ENCODE results near the gene WDR17.

The WDR17 gene

DNA sequence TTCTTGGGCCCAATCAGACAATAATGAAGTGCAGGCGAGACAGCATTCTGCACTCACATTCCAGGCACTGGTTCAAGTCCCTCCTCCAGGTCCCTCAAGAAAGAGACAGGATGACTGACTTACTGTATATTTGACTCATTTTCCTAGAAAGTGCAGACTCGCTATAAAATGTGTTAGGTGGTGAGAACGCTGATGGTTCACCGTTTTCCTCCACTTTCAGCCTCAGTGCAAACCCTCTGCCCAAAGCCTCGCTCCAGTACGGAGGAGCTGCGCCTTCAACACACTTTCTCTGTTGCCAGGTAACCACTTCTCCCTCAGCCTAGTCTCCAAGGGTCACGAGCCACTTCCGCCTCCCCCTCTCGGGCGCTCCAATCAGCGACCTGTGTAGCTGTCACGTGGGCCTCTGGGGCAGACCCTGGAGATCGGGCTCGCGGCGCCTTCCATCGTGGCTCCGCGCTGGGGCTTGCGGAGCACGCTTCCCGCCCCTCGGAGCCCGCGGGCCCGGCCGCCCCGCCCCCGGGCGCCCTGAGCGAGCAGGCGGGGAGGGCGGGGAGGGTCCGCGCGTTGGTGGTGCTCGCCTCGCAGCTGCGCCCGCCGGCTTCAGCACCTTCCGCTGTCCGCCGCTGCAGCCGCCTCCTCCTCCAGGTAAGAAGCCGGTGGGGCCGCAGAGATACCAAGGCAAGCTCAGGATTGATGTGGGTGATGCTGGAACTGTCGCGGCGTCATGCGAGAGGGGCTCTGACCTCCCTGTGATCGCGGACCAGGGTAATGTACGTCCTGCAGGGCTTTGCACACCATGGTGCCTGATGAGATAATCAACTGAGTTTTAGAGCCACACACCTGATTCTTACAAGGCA is at the start of gene WDR17:
WDR17 (plus strand) TSS at position 407 of the 857 bp plus-strand sequence. CDS start 45,740 bp downstream, outside the sequence.
- peak; percentile 68 for DNase-seq (ENCODE audit: low read depth)

DNA sequence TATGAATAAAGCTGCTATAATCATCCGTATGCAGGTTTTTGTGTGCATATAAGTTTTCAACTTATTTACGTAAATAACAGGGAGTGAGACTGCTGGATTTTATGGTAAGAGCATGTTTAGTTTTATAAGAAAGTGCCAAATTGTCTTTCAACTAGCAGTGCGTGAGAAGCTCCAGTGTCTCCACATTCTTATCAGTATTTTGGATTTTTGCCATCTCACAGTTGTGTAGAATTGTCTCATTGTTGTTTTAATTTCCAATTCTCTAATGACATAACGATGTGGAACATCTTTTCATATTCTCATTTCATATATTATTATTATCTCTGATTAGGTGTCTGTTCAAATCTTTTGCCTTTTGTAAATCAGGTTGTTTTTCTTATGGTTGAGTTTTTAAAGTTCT is 49.0 kb upstream of the WDR17 start:
- DNase-seq (ENCODE audit: low read depth), result no peak

DNA sequence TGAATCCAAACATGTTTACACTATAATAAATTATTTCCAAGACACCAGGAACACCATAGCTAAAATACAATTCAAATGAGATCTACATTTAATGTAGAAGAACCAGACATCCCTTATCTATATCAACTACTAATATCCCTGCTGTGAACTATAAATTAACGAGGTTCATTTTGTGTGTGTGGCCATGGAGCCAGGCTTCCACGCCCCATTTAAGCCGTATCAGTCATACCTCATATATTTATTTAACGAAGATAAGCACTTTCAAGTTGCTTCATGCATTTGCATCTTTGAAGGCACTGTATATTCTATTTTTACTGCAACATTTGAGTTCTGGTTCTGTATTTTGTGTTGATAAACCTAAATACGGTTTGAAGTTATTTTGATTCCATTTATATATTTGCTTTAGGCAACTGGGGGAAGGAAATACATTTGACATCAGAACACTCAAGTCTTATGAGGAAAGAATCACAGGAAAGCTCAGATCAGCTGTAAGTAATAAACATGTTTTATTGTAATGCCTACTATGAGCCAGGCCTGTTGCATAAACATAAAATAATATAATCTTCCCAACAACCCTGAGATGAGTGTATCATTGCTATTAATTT is 45.1 kb upstream of the WDR17 start:
- DNase-seq (ENCODE audit: low read depth), result no peak

DNA sequence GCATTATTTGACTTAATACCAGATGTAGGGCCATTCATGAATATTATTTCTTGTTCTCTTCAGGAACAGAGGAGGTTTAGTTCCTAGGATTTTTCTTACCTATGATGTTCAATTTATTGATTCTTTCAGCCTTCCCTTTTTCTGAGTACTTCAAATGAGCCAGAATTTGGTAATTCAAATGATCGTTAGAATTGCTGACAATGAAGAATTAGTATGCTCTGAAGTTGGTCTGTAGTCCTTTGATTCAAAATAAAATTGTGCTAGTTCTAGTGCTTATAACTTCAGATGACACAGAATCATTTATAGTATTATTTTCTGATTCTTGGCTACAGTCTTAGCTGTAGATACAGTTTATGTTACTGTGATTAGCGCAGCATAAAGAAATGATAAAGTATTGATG is 35.2 kb upstream of the WDR17 start:
- DNase-seq (ENCODE audit: low read depth), result no peak

DNA sequence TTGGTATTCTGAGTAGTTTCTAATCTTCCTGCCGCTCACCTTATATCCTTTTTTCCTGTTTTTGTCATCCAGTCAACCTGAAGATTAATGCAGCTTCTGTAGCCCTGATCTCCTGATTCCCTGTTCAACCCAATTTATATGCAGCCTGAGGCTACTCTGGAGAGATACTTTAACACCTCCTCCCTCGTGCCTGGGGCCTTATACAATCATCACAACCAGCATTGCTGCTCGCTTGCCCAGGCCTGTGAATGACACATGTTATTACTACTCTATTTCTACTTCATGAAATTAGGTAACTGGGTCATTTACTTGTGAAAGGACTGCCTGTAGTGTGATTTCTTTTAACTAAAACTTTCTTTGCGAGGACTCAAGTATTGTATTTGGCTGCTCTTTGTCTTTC is 33.7 kb upstream of the WDR17 start:
- no peak for DNase-seq (ENCODE audit: low read depth)

DNA sequence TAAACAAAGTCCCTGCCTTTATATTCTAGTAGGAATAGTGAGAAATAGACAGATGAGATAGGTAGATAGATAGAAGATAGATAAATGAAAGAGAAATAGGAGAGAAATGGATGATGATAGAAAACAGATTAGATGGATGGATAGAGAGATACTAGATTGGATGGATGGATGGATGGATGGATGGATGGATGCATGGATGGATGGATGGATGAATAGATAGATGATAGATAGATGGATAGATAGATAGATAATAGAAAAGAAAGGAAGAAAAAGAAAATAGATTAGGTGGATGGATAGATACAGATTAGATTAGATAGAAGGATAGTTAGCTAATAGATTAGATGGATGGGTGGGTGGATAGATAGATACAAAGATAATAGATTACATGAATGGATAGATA is 33.2 kb upstream of the WDR17 start:
- no peak for DNase-seq (ENCODE audit: low read depth)

DNA sequence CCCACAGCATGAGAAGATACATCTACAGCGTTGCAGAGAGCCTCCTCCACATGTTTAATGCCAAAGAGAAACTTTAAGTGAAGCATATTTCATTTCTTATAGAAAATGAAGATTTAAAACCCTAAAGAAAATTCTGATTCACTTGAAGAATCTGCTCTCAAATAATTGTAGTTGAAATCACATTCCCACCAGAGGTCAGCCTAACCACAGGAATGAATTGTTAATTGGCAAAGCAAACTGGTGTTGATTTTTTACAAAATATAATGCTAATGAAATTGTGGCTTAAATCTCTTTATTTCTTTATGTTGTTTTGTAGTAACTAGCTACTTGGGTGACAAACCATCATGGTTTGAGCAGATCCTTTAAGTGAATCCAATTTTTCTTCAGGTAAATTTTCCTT is 31.1 kb upstream of the WDR17 start:
- DNase-seq (ENCODE audit: low read depth), result peak; percentile 52

DNA sequence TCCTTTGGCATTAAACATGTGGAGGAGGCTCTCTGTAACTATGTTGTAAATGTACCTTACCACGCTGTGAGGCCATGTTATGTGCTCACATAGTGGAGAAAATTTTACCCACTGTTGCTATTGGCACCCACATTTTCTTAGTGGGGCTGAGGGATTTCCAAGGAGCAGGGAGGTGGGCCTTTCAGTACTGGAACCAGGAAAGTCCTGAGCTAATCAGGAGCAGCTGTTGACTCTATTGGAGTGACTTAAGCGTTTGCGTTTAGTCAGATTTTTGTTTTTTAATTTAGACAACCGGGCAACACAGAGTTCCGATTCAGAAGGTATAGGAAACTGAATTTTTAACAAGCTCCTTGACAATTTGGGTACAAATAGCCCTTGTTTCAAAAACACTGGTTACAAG is 30.7 kb upstream of the WDR17 start:
- DNase-seq (ENCODE audit: low read depth), result no peak

DNA sequence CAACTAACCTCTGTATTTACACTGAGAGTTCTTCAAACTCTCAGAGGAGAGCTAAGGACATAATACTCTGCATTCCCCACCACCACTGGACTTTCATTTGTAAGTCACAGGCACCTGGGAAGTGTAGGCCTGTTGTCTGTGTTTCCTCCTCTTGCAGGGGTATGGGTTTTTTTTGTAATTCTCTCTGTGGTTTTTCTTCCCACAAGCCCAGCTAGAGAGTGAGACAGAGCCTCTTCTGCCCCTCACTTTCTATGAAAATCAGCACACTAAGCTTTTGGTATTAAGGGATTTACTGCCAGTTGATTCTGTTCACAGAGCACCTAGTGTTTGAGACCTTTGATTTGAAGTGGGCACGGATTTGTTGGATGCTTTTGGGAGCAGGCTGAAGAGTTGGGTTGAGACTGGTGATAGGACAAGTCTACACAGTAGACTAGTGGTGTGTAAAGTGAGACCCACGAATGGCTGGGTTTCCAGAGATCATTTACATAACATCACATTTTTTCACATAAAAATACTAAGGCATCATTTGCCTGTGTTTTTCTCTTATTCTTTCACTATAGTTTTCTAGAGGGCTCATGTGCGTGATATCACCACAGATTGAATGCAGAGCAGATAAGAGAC is 28.9 kb upstream of the WDR17 start:
- DNase-seq (ENCODE audit: low read depth), result no peak

DNA sequence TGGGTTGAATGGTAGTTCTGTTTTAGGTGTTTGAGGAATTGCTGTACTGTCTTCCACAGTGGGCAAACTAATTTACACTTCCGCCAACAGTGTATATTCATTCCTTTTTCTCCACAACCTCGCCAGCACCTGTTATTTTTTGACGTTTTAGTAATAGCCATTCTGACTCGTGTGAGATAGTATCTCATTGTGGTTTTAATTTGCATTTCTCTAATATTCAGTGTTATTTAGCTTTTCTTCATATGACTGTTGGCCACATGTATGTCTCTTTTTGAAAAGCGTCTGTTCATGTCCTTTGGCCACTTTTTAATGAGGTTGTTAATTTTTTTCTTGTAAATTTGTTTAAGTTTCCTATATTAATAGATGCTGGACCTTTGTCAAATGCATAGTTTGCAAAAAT is 26.9 kb upstream of the WDR17 start:
- no peak for DNase-seq (ENCODE audit: low read depth)

DNA sequence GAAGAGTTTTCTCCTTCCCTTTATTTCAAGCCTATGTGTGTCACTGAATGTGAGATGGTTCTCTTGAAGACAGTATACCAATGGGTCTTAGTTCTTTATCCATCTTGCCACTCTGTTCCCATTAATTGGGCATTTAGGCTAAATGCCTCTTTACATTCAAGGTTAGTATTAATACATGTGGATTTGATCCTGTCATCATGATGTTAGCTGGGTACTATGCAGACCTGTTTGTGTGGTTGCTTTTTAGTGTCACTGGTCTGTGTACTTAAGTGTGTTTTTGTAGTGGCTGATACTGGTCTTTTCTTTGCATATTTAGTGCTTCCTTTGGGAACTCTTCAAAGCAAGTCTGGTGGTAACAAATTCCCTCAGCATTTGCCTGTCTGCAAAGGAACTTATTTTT is 23.4 kb upstream of the WDR17 start:
- DNase-seq (ENCODE audit: low read depth), result no peak

DNA sequence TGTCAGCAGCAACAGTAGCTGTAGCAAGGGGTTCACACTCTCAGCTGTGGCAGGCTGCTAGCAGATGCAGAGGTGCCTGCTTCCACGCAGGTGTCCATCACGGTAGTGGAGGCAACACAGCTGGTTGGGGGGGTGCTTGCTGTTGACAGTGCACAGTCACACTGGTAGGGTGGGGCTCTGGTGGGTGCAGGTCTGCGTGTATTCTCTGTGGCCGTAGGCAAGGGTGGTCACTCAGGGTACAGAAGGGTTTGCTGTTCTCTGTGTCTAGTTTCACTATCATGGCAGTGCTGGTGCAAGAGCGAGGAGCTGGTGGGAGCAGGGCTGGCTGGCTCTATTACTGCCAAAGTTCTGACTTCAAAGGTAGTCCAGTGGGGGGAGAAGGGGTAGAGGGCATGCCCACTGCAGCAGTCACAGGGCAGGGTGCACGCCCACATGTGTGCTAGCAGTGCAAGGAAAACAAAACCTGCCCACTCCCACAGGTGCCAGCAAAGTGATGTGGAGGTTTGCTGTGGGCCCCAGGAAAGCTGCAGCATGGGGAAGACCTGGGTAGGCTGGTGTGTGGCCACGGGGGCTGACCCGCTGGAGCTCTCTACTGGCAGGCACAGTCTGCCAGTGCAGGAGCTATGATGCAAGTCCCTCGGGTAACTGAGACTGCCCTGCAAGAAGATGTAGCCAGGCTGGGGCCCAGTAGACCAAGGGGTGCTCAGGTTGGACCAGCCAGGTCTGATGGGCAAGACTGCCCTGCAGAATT is 21.6 kb upstream of the WDR17 start:
- no peak for DNase-seq (ENCODE audit: low read depth)

DNA sequence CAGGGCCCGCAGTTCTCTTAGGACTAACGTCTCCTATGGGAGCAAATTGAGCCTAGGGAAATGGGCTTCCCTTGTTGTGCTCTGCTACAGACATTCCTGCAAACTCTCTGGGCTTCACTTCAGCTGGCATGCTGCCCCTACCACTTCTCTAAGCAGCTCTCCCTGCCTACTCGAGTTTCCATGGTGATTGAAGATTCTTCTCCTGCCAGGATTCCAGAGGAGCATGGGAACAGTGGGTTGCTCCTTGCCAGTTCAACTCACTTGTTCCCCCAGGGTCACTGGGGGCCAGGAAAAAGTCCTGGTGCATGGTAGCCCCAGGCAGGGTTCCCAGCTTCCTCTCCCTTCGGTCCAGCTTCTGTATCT is 21.1 kb upstream of the WDR17 start:
- no peak for DNase-seq (ENCODE audit: low read depth)

DNA sequence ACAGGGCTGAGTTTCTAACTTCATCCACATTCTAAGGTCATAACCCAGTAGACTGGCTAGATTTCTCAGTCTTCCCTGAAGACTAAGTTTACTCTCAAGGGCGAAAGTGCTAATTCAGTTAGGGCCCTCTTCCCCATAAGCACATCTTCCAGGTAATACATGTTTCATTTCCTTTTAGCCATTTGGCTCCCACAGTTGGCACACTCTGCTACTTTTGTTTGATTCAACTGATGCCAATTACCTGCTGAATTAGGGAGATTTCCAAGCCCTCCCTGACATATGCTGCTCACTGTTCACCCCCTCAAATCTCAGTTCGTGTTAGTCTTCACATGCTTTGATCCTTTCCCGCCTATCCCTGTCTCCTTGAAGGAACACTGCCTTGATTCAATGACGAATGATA is 17.0 kb upstream of the WDR17 start:
- DNase-seq (ENCODE audit: low read depth), result no peak

DNA sequence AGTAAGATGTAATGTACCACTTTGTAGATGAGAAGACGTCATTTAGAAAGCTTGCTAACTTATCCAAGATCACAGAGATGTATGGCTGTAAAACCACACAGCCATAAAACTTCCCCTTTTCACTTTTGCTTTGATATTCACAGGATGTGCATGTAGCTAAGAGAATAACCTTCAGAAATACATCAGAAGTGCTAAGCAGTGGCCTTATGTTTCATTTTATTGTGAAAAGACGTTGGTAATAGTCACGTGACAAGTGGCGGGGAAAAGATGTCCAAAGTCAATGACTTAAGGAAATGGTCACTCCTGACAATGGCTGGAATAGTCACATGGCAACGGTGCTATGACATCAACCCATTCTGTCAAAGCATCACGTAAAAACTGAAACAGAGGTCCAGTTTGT is 12.9 kb upstream of the WDR17 start:
- no peak for DNase-seq (ENCODE audit: low read depth)

DNA sequence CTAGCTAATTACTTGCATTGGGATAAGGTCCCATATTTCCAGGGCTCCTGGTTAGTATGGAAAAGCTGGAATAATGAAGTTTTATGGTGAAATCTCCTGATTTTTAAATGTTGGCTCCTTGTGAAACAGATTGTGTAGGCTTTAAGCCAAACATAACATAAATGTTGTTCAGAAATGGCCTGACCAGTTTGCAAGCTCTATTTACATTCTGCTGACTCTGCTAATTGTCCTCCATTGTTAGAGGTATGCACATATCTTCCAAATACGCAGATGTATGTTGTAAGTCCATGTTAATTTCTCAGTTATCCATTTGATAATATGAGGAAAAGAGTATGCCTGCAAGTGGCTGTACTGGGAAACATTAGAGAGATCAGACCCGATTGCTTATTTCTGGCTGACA is 11.9 kb upstream of the WDR17 start:
- no peak for DNase-seq (ENCODE audit: low read depth)

DNA sequence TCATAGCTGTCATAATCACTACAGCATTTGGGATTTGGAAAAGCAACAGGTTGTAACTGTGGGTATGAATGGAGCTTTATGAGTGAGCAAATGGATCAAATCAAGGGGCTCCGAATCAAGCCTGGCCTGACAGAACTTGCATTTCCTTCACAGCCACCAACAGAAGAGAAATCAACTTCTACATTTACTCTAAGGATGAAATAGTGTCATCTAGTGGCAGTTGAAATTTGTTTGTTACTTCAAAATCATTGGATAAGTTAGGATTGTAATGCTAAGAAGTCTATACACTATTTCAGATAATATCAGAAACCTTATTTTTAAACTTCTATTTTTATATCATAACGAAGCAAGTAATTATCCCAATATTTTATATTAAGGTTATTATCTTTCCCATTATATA is 10.7 kb upstream of the WDR17 start:
- DNase-seq (ENCODE audit: low read depth), result no peak

DNA sequence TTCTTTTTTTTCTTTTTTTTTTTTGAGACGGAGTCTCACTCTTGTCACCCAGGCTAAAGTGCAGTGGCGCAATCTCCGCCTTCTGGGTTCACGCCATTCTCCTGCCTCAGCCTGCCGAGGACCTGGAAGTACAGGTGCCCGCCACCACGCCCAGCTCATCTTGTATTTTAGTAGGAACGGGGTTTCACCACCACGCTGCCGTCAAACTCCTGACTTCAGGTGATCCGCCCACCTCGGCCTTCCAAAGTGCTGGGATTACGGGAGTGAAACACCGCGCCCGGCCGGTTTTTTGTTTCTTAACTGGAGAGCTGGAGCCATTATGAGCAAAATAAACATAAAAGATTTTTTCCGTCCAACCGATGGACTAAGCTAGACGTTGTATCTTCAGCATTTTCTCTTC is 1.9 kb upstream of the WDR17 start:
- DNase-seq (ENCODE audit: low read depth), result no peak

DNA sequence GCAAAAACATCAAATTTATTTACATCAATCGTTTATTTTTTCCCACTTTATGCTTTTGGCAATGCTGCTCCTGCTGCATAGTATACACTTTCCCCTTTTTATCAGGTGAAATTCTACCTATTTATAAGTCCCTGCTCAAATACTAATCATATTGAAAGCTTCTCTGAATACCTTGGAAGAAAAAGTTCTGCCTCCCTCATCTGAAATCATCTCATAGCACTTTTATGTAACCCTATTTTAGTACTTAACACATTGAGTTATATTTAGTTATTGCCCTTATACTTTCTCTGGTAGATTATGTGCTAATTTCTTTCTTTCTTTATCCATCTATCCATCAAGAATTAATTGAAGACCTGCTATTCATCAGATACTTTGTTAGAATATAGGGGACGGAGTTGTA is 1.1 kb upstream of the WDR17 start:
- DNase-seq (ENCODE audit: low read depth), result no peak

DNA sequence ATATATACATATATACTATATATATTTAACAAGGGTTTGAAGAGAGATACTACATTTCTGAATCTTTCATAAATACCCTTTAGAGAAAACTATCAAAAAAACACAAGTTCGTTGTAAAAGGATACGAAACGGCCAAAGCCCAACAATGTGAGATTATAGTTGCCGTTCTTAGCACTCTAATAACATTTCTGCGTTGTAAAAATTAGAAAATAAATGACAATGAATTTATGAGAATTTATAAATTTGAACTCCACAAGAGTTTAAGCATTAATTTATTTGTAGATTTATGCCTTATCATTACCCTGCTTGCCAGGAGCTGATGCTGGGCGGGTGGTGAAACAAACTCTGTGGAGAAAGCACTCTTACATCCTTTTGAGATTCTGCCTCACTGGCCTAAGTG is 1.1 kb downstream of the WDR17 start:
- no peak for DNase-seq (ENCODE audit: low read depth)

DNA sequence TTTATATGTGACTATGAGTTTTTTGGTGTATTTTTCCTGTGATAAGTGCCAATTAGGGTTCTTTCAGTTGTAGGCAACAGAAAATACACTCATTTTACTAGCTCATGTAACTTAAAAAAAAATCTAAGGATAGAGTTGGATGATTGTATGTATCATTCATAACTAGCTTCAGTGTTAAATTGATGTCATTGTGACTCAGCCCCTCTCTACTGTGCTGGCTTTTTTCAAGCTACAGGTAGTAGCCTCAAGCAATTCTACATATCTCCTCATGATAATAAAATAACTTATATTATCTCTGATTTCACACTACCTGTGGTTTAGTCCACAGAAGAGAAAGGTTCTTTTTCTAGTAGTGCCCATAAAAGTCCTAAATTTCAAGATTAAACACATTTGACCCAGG is 11.9 kb downstream of the WDR17 start:
- DNase-seq (ENCODE audit: low read depth), result peak; percentile 47

DNA sequence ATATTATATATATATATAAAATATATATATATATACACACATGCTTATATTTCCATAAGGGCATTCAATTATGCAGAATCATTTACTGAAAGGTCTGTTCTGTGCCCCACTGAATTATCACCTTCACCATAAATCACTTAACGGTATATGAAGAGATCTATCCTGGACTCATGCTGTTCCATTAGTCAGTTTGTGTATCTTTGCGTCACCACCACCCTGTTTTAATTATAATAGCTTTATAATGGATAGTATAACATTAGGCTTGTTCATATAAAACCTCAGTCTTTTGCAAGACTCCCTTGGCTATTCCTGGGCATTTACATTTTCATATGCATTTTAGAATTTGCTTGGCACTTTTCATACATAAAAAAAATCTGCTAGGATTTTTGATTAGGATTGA is 19.1 kb downstream of the WDR17 start:
- no peak for DNase-seq (ENCODE audit: low read depth)

DNA sequence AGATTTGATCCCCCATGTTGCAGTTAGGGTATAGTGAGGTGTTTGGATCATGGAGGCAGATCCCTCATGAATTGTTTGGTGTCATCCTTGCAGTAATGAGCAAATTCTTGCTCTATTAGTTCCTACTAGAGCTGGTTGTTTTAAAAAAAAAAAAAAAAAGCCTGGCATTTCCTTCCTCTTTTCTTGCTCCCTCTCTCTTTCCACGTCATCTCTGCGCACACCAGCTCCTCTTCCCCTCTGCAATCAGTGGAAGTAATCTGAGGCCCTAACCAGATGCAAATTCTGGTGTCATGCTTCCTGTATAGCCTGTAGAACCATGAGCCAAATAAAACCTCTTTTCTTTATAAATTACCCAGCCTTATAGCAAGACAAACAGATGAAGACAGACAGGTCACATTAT is 24.5 kb downstream of the WDR17 start:
- DNase-seq (ENCODE audit: low read depth), result peak; percentile 10
